T-helper 1 cell treated with Interleukin-12 subunit alpha and Interleukin-12 subunit beta and Interleukin-4 antibody, amounts not matched to agents 30 ng/mL and 1 ng/mL, for 36 hours (primary cell): ENCODE results near the gene POGLUT2. TPM values are rescaled to one million over a fixed set of nuclear protein-coding genes. Genes with fewer than 3 reads are reported as not detected.
"Not testable (repeated sequence)": the region's sequence is repeated elsewhere in the genome, so short reads cannot be mapped to it uniquely, and the experiment has no call there.

Source experiments
- intact Hi-C: fragments of 100-400 bp; cut with micrococcal nuclease; formaldehyde crosslinking; loops from one replicate; pipeline ENCODE4 v1.15.1; 2024
- total RNA-seq: library from RNA; stranded (reverse); gene quantifications from 2 replicates; pipeline ENCODE4 v1.2.3, GENCODE V29; 2022

Gene POGLUT2
- total RNA-seq, 1 donor from 2014 or later, result 14.4 TPM

GRCh38 chr13:102812611-102813287, 14.0 kb upstream of the POGLUT2 start:
- intact Hi-C loops, result loop anchor here (5.0 kb wide), 1 partner anchor 40 kb away; the partner anchor contains the start of gene TEX30

DNA sequence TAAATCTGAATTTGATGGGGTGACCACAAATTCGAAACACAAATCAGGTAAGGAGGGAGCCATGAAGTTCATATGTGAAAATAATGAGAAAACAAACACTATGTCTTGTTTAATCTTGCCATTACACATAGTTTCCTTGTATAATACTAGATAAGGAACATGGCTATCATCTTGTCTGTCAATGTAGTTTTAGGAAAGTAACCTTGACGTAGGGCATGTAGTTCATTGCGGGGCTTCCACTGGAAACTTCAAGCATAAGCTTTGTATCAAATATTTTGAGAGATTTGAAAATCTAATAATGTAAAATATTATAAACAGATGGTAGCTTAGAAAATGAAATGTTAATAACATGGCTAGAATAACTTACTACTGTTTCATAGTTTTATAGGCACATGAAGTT, 8.9 kb upstream of the POGLUT2 start:
- intact Hi-C loops, result no loop called here

GRCh38 chr13:102805680-102806079, 6.9 kb upstream of the POGLUT2 start:
- intact Hi-C loops, result no loop called here

DNA sequence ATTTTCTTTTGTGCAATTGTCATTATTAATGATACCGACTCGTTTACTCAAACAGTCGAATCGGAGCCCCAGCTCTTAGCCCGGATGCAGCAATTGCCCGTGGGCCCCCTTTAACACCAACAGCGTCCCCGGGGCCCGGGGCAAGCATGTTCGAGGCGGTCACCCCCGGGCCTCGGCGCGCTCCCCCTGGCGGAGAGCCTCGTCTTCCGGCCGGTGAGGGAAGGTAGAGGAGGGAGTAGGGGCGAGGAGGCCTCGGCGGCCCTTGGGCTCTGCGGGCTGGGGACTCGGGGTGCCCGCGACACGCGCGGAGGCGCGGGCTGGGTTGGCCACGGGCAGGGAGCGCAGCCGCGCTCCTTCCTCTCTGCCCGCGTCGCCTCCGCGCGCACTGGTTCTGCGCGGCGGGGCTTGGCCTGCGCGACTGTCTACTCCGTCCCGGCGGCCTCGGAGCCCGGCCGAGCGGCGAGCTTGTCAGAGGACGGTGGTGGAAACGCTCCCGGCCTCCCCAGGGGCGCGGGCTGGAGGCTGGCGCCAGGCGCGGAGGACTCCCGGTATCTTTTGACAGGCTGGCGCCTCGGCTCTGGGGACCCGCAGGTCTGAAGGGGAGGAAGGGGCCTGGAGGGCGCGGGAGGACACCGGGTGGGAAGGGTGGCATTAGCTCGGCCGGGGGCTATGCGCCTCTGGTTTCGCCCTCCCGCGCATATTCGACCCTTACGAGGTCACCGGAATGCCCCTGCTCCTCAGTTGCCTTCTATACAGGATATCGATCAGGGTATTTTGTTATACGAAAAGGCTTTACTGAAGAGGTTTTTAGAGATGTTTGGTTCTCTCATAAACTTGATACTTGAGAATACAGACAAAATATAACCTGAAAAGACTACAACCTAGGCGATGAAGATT, 1.6 kb upstream of the POGLUT2 start:
- intact Hi-C loops, result loop anchor here (1.0 kb wide), 5 partner anchors 27 to 220 kb away; partner anchors contain the start of gene TEX30

GRCh38 chr13:102799426-102800144, 809 bp upstream of the POGLUT2 start:
- intact Hi-C loops, result loop anchor here (1.0 to 2.0 kb wide), 9 partner anchors 20 to 405 kb away; partner anchors contain the start of genes TEX30 and TPP2

- intact Hi-C loops, result no loop called here
Observed at GRCh38 chr13:102793611-102794355, 5.0 kb downstream of the POGLUT2 start.

DNA sequence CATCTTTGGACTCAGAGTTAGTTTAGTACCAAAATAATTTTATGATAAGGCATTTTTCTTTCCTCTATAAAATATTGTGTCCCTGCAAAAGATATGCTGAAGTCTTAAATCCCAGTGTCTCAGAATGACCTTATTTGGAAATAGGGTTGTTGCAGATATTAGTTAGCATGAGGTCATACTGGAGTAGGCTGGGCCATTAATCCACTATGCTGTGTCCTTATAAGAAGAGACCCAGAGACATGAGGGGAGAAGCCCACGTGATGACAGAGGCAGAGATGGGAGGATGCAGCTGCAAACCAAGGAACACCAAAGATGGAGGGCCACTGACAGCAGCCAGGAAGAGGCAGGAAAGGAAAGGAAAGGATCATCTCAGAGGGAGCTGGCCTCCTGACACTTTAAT, 6.4 kb downstream of the POGLUT2 start:
- intact Hi-C loops, result no loop called here

GRCh38 chr13:102788683-102789082, 10.1 kb downstream of the POGLUT2 start:
- intact Hi-C loops, result no loop called here

- intact Hi-C loops, result no loop called here
Observed at GRCh38 chr13:102784483-102784882, 14.3 kb downstream of the POGLUT2 start.

DNA sequence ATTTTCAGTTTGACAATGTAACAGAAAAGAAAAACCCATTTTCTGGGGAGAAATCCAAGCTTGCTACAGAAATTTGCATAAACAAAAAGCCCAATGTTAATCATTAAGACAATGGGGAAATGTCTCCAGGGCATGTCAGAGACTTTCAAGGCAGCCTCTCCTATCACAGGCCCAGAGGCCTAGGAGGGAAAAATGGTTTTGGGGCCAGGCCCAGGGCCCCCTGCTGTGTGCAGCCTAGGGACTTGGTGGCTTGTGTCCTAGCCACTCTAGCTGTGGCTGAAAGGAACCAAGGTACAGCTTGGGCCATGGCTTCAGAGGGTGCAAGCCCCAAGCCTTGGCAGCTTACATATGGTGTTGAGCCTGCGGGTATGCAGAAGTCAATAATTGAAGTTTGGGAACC, 17.2 kb downstream of the POGLUT2 start:
- intact Hi-C loops, result no loop called here

DNA sequence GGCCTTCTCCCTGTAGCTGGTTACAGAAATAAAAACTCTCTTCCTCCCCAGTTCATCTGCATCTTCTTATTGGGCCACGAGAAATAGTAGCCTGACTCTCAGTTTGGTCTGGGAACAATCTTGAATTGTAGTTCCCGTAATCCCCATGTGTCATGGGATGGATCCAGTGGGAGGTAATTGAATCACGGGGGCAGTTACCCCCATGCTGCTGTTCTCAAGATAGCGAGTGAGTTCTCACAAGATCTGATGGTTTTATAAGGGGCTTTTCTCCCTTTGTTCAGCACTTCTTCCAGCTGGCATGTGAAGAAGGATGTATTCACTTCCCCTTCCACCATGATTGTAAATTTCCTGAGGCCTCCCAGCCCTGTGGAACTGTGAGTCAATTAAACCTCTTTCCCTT, 18.1 kb downstream of the POGLUT2 start:
- intact Hi-C loops, result not testable (repeated sequence)

- intact Hi-C loops, result loop anchor here (1.0 to 10.0 kb wide), 5 partner anchors 8 to 1155 kb away; partner anchors contain the start of genes BIVM, ERCC5 and TPP2
Observed at GRCh38 chr13:102779436-102780159, 19.2 kb downstream of the POGLUT2 start.

- intact Hi-C loops, result loop anchor here (10.0 kb wide), 1 partner anchor 1153 kb away; no protein-coding TSS in a partner anchor
Observed at GRCh38 chr13:102777736-102778135, 21.0 kb downstream of the POGLUT2 start.

- intact Hi-C loops, result loop anchor here (10.0 kb wide), 1 partner anchor 1151 kb away; no protein-coding TSS in a partner anchor
Observed at GRCh38 chr13:102776271-102776670, 22.5 kb downstream of the POGLUT2 start.

- intact Hi-C loops, result loop anchor here (5.0 to 10.0 kb wide), 2 partner anchors 37 to 1150 kb away; no protein-coding TSS in a partner anchor
Observed at GRCh38 chr13:102774591-102775520, 23.9 kb downstream of the POGLUT2 start.

- intact Hi-C loops, result loop anchor here (5.0 to 10.0 kb wide), 2 partner anchors 38 to 1149 kb away; no protein-coding TSS in a partner anchor
Observed at GRCh38 chr13:102774214-102774568, 24.6 kb downstream of the POGLUT2 start.

GRCh38 chr13:102773441-102774213, 25.1 kb downstream of the POGLUT2 start, which contains the start of gene TEX30:
TSS of gene TEX30 (minus strand) at chr13:102773786. CDS start at chr13:102770026, 3,760 bp downstream.
- intact Hi-C loops, result loop anchor here (1.0 to 10.0 kb wide), 10 partner anchors 27 to 1149 kb away; partner anchors contain the start of genes ERCC5 and TPP2

GRCh38 chr13:102772042-102772425, 26.7 kb downstream of the POGLUT2 start:
- intact Hi-C loops, result loop anchor here (2.0 to 10.0 kb wide), 4 partner anchors 40 to 1147 kb away; no protein-coding TSS in a partner anchor
